GM12865 (cell line): ENCODE measurements around the gene ANKRD33.

Experiments
- DNase-seq: peaks from one replicate; pipeline ENCODE4 v3.0.0; 2010; ENCODE audit warnings: low read depth
- H3K4me3 ChIP-seq: 2 replicates; pipeline ENCODE4 v1.5.1; 2011; ENCODE audit warnings: mild to moderate bottlenecking, low read depth, low read length, control low read depth
- CTCF ChIP-seq: IDR thresholded peaks from 2 replicates; pipeline ENCODE4 v1.5.1; 2011; ENCODE audit warnings: low read length, control low read depth, low read depth, inconsistent platforms; ENCODE audit not compliant: insufficient read depth; ENCODE audit errors: missing control alignments

The ANKRD33 gene

GRCh38 chr12:51920046-51920445, 32.1 kb downstream of the ANKRD33 start:
- H3K4me3 ChIP-seq: no peak overlapping the region
- no peak for TF ChIP-seq CTCF
- DNase-seq: no peak

- TF ChIP-seq CTCF: no peak
- no peak overlapping the region for H3K4me3 ChIP-seq
- no peak for DNase-seq
Measured at GRCh38 chr12:51921017-51921725, 33.3 kb downstream of the ANKRD33 start.

GRCh38 chr12:51922146-51922545, 34.2 kb downstream of the ANKRD33 start:
- TF ChIP-seq CTCF: no peak
- no peak overlapping the region for H3K4me3 ChIP-seq
- no peak for DNase-seq

GRCh38 chr12:51922762-51923505, 35.0 kb downstream of the ANKRD33 start:
- H3K4me3 ChIP-seq: no peak overlapping the region
- DNase-seq: peak; percentile 23
- no peak for TF ChIP-seq CTCF

GRCh38 chr12:51923506-51924365, 35.8 kb downstream of the ANKRD33 start:
- peak; percentile 83 for TF ChIP-seq CTCF
- H3K4me3 ChIP-seq: no peak overlapping the region
- peak; percentile 34 for DNase-seq

- TF ChIP-seq CTCF: no peak
Measured at GRCh38 chr12:51924551-51925319, 36.8 kb downstream of the ANKRD33 start.

More at GRCh38 chr12:51924551-51925319, 36.8 kb downstream of the ANKRD33 start:
- peak; percentile 30 for DNase-seq
- H3K4me3 ChIP-seq: no peak overlapping the region
